Activated CD4-positive, alpha-beta T cell treated with anti-CD3 and anti-CD28 coated beads, Interleukin-2, amount 50 U/mL, for 1 hour (primary cell): ENCODE data around the gene ARMC5.
A peak's percentile ranks its signal among the peaks of the same experiment; 100 is the strongest.
"Not testable (repeated sequence)": the region's sequence is repeated elsewhere in the genome, so short reads cannot be mapped to it uniquely, and the experiment has no call there.

Experiments used
- DNase-seq: peaks from one replicate; pipeline ENCODE4 v3.0.0-alpha.2; 2020

The ARMC5 gene, protein sequence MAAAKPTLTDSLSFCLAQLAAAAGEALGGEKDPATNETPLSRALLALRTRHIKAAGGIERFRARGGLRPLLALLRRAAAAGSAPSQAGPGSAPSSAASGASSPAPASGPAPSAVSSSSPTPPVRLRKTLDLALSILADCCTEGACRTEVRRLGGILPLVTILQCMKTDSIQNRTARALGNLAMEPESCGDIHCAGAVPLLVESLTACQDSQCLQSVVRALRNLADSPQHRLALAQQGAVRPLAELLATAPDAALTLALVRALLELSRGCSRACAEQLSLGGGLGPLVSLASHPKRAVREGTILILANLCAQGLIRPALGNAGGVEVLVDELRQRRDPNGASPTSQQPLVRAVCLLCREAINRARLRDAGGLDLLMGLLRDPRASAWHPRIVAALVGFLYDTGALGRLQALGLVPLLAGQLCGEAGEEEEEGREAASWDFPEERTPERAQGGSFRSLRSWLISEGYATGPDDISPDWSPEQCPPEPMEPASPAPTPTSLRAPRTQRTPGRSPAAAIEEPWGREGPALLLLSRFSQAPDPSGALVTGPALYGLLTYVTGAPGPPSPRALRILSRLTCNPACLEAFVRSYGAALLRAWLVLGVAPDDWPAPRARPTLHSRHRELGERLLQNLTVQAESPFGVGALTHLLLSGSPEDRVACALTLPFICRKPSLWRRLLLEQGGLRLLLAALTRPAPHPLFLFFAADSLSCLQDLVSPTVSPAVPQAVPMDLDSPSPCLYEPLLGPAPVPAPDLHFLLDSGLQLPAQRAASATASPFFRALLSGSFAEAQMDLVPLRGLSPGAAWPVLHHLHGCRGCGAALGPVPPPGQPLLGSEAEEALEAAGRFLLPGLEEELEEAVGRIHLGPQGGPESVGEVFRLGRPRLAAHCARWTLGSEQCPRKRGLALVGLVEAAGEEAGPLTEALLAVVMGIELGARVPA

DNA sequence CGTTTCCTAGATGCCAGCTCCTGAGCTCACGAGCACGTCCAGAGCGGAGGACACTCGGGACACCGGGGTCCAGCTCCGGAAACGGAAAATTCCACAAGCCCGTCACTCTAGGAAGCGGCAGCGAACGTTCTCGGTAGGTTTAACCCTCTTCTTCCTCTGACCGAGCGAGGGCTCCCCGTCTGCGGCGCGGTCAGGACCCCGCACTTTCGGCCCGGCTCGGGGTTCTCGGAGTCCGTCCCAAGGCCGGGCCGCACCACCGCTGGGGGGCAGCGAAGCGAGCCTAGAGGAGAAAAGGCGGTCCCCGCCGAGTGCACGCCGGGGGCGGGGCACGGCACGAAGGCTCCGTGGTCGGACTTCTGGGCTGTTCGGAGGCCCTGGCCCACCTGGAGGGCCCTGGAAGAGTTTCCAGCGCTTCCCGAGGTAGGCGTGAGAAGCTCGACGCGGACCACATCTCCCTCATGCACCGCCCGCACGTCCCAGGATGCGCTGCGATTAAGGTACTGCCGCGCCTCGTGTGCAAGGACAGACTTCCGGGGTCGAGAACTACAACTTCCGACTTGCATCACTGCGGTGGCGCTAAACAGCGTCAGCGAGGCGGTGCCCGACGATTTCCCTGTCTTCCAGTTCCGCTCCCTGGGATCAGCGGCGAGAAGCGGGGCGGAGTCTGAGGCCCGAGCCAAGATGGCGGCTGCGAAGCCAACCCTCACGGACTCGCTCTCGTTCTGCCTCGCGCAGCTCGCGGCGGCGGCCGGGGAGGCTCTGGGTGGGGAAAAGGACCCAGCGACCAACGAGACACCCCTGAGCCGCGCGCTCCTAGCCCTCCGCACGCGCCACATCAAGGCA is at the start of gene ARMC5:
ARMC5 (plus strand) TSS at position 658 of the 843 bp plus-strand sequence; CDS start at position 682, 24 bp downstream.
- DNase-seq = peak; percentile 96

DNA sequence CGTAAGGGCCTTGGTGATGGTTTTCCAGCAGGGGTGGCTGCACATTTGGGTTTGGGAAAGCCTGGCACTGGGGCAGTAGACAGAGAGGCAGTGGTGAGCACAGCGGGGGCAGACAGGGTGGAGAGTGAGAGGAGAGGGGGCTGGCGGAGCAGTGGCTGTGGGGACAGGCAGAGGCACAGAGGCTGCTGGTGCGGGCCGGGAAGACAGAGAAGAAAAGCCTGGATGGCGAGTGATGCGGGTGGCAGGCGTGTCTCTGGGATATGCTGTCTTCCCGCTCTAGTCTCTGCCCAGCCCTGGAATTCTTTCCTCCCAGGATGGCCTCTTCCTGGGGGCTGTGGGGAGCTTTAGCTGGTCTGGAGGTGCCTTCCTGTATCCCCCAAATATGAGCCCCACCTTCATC is 49.2 kb upstream of the ARMC5 start:
- no peak for DNase-seq

DNA sequence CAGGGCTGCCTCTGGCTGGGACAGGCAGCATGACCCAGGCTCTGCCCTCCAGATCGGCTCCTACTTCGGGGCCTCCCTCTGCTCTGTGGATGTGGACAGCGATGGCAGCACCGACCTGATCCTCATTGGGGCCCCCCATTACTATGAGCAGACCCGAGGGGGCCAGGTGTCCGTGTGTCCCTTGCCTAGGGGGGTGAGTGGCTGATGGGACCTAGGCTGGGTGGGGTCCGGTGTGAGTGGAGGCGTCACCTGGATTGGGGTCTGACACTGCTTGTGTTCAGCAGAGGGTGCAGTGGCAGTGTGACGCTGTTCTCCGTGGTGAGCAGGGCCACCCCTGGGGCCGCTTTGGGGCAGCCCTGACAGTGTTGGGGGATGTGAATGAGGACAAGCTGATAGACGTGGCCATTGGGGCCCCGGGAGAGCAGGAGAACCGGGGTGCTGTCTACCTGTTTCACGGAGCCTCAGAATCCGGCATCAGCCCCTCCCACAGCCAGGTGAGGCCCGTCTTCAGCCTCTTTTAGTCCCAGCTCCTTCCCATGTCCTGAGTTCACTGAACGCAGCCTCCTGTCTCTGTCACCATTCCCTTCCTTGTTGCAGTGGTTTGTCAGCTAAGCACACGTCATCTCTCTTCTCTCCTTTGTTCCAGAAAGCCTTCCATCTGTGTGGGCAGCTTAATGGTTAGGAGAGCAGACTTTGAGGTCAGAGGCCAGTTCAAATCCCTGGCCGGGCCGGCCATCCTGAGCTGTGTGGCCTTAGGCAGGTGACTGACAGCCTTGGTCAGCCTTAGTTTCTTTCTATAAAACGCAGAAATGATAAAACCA is 48.1 kb upstream of the ARMC5 start:
- no peak for DNase-seq

DNA sequence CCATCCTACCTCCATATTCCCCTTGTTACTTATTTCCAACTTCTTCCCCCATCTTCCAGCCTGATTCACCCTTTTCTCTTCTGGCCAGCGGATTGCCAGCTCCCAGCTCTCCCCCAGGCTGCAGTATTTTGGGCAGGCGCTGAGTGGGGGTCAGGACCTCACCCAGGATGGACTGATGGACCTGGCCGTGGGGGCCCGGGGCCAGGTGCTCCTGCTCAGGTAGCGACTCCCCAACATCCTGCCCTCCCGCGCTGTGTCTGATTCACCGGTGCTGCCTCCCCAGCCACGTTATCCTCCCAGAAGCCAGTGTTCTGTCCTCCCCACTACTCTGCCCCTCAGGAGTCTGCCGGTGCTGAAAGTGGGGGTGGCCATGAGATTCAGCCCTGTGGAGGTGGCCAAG is 46.6 kb upstream of the ARMC5 start:
- DNase-seq = no peak

DNA sequence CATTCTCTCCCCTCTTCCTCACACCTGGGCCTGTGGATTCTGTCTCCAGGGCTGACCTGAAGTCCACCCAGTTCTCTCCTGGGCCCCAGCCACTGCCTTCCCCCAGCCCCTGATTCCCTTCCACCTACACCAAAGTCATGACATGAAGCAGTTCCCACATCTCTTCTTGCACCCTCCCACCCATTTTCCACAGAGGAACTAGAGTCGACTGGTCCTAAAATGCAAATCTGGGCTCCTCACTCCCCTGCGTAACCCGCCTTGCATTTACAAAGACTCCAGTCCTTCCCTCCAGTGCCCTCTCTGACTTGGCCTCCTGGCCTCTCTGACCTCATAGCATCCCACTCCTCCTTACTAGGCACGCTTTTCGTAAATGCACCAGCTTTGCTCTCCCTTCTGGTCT is 45.9 kb upstream of the ARMC5 start:
- no peak for DNase-seq

DNA sequence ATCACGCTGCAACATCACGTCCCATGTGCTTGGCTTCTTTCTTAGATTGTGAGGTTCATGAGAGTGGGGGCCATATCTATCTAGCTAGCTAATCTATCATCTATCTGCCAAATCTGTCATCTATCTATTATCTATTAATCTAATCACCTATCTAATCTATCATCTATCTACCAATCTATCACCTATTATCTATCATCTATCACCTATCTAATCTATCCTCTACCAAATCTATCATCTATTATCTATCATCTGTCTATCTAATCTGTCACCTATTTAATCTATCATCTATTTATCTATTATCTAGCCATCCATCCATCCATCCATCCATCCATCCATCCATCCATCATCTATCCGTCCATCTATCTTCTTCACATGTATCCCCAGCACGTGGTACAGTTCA is 45.4 kb upstream of the ARMC5 start:
- DNase-seq = no peak

DNA sequence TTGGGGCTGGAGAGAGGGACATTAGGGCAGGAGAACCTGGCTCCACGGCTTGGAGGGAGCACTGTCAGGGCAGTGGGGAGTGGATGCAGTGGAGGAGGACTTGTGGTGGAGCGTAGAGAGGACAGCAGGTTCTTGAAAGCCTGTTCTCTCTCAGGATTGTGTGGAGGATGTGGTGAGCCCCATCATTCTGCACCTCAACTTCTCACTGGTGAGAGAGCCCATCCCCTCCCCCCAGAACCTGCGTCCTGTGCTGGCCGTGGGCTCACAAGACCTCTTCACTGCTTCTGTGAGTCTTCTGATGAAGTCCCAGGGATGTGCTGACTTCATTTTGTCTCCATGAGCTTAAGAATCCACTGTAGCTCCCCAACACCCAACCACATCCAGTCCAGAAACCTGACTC is 44.6 kb upstream of the ARMC5 start:
- DNase-seq = no peak

DNA sequence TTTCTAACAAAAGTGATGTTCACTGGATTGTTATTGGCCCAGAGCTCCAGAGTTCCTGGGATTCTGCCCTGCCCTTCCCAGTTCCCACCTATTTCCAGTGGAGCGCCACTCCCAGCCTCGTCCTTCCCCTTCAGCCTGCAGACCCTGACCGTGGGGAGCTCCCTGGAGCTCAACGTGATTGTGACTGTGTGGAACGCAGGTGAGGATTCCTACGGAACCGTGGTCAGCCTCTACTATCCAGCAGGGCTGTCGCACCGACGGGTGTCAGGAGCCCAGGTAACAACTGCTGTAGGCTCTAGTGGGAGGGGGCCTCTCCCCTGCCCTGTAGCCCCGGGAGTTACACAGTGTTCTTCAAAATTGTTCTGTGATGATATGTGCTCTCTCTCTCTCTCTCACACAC is 42.9 kb upstream of the ARMC5 start:
- DNase-seq = no peak

DNA sequence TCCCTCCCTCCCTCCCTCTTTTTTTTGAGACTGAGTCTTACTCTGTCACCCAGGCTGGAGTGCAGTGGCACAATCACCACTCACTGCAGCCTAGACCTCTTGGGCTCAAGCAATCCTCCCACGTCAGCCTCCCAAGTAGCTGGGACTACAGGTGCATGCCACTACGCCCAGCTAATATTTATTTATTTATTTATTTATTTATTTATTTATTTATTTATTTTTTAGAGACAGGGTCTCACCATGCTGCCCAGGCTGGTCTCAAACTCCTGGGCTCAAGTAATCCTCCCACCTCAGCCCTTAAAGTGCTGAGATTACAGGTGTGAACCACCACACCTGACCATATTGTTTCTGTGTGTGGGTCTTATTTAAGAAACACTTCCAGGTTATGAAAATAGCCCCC is 42.3 kb upstream of the ARMC5 start:
- not testable (repeated sequence) for DNase-seq

DNA sequence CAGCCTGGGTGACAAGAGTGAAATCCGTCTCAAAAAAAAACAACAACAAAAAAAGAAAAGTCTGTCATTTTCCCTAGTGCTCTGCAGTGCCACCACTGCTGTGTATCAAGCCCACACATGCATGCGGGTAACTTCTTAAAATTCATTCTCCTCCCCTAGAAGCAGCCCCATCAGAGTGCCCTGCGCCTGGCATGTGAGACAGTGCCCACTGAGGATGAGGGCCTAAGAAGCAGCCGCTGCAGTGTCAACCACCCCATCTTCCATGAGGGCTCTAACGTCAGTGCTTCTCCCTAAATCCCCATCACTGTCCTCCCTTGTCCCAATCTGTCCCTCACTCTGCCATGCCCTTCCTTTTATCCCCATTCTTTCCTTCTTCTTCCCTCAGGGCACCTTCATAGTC is 41.4 kb upstream of the ARMC5 start:
- DNase-seq = no peak

DNA sequence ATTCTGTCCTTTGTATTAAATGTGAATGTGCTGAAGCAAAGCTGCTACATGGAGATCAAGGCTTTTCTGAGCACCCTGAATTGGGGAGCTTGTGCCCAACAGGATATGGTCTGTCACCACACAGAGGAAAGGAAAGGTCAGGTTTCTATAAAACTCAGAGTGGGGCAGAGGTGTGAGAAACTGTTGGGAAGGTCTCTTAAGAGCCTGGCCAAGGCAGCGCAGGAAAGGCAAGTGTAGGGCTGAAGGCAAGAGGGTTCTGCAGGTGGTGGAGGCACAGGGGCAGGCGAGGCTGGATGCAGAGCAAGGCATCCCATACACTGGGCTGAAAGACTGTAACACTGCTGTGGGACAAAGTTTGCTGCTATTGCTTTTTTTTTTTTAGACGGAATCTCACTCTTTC is 39.3 kb upstream of the ARMC5 start:
- no peak for DNase-seq

DNA sequence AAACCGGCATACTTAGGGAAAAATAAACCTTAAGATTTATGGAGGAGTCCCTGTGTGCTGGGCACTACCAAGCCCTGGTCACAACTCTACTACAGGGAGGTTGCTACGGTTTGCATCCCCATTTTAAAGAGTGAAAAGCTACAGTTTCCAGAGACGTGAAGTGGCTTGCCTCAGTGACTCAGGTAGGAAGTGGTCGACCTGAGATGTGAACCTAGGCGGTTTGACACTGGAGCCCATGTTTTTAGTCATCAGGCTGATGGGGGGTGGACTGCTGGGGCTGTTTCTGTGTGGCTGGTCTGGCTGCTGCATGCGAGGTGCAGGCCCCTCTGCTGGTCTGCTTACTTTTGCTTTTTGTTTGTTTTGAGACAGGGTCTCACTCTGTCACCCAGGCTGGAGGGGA is 37.7 kb upstream of the ARMC5 start:
- no peak for DNase-seq

DNA sequence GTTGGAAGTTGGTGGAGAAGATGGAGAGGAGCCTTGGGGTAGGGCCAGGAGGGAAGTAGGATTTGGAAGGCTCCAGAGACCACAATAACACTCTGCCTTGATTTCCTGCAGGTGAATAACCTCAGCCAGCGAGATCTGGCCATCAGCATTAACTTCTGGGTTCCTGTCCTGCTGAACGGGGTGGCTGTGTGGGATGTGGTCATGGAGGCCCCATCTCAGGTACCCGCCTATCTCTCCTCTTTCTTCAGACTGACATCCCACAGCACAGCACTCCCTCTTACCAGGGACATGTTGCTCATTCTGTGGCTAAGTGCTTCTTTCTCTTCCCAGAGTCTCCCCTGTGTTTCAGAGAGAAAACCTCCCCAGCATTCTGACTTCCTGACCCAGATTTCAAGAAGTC is 36.1 kb upstream of the ARMC5 start:
- DNase-seq = no peak

DNA sequence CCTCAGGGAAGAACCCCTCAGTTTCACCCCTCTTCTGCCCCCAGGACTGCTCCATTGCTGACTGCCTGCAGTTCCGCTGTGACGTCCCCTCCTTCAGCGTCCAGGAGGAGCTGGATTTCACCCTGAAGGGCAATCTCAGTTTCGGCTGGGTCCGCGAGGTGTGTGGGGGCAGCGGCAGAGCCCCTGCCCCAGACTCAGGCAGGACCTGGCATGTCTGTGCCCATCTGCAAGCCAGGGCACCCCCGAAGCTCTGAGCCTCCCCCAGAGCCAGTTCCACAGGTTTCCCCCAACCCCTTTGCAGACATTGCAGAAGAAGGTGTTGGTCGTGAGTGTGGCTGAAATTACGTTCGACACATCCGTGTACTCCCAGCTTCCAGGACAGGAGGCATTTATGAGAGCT is 35.5 kb upstream of the ARMC5 start:
- no peak for DNase-seq

DNA sequence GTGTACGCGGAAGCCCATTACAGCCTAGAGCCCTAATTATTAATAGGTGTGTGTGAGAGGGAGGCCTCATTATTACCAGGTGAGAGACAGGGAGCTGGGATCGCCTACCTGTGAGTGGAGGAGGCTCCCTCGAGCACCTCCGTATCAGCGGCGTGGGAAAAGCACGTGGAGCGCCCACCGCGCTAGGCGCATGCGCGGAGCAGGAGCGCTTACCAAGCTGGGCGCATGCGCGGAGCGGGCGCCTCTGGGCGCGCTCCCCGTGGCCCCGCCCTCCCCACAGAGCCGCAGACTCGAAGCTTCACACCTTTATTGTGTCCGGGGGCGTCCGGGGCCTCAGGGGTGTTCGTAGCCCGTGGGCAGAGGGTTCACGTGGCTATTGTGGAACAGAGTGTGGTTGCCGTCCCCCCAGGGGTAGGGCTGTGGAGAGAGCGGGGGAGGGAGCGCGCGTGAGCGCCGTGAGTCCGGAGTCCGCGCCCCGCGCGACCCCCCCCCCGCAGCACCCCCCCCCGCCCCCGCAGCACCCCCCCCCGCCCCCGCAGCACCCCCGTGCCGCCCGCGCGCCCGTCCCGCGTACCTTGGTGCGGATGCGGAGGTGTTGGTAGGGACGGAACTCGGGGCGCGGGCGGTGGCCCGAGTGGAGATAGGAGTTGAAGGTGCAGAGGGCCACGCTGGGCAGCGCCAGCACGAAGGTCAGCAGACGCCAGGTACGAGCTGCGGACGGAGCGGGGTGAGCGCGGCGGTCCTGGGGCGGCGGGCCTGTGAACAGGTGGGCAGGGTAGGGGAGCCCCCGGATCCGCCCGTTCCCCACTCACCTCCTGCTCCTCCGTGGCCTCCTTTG is 31.6 kb upstream of the ARMC5 start:
- DNase-seq = peak; percentile 52

DNA sequence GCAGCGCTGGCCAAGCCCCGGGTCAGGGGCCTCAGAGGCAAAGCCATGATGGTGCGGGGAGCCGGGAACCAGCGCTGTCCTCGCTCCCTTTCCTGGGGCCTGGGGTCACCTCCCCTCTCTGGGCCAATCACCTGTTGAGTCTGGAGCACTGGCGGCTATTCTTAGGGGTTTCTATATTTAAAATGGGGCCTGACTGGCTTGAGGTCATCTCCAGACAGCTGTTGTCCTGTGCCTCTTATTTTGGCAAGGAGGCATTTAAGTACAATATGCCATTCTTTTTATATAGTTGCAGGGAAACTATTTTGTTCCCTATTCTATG is 31.1 kb upstream of the ARMC5 start, which contains the start of gene COX6A2:
COX6A2 (minus strand) TSS at position 82 of the 319 bp plus-strand sequence; CDS start at position 47, 35 bp downstream.
- no peak for DNase-seq

DNA sequence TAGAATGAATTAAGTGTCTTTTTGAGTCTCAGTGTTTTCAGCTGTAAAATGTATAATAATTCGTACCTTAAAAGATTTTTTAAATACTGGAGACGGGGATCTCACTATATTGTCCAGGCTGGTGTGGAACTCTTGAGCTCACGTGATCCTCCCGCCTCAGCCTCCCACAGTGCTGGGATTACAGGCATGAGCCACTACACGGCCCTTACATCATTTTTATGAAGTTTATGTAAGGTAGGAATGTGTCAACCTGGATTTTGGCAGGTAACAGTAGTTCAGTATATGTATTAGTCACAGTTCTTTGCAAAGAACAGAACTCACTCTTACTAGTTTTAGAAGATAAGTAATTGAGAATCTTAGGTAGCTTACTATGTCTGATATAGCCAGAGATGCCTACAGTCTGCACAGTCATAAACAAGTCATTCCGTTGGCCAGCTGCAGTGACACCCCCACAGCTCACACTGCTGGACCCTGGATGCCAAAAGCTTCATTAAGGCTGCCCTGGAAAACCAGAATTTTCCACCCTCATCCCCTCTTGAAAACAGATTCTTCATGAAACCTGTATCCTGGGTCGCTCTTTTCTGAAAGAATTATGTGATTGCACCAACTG is 30.6 kb upstream of the ARMC5 start:
- DNase-seq = no peak

DNA sequence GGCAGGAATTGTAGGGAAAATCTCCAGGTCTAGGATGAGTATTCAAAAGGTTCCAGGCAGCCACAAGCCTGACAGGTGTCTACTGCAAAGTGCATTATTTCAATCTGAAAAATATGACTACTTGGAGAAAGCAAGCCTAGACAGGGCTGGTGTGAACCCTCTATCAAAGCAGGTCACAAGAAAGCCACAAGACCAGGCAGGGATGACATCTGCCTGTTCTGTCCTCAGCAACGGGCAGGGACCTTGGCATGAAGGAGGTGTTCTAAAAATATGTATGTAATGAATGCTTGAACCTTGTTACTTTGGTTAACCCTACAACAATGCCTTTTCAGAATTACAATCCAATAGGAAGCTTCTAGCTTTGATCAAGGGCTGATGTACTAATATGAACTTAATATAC is 30.0 kb upstream of the ARMC5 start:
- no peak for DNase-seq

DNA sequence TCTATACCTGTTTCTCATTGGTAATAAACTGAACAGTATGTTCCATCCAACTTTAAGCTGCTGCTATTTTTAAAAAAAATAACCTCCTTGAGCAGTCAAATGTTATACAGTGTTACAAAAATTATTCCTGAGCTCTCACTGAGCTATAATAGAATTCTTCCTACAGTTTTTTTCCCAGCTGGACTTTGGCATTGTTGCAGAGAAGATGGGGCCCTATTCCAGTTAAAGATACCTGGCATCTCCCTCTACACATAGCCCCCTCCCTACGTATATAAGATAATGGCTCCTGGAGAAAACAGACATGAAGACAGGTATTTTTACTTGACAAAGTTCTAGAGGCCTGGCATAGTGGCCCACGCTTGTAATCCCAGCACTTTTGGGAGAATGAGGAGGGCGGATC is 29.5 kb upstream of the ARMC5 start:
- DNase-seq = no peak

DNA sequence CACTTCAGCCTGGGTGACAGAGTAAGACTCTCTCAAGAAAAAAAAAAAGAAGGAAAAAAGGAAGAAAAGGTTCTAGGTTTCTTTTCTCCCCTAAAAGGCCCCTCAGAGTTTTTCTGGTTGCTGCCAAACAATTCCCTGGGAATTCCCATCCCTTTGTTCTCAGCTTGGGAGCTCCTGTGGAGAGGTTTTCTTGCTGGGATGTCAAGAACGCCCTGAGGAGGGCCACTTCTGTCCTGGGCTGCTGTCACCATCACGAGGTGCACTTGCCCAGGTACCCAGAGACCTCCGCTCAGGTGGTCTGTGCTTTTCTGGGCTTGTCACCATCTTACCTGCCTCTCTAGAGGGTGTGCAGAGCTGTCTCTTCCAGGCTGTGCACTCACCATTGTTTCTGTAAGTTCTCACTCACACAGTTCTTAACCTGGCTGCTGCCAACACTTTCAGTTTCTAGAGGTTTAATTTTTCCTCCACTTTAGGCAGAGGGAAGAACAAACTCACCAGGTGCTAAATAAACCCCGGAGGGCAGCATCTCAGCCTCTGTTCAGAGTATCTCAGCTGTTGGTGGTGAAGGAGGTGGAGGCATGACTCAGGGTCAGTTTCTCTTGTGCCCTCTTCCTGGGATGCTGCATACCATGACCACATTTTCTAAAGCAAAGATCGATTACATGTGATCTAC is 28.8 kb upstream of the ARMC5 start:
- DNase-seq = no peak
